ENCODE data around the gene PNKP. TPM values are rescaled to one million over a fixed set of nuclear protein-coding genes. Genes with fewer than 3 reads are reported as not detected.

PNKP gene
- total and polyA plus RNA-seq, 9 of the 15 experiments (the other 6 are each of a cell fraction or from before 2014, with no cell fraction given) = 2.8 to 85.4 (median 25.3) TPM

- ATAC-seq = no peak
- WGBS (ENCODE audit: insufficient coverage, low coverage, missing lambda C conversion rate) = 75% methylated on average over 12 of the region's 13 CpGs
- DNase-seq (ENCODE audit: extremely low read depth in 1 of 4, low spot score in 3 of 4) = no peak
- in situ Hi-C loops (cut with MboI) = no loop called here
- peak overlapping the region in 1 of 2 experiments; percentile 19; a peak in 2 of 4 replicates for H3K9ac ChIP-seq (ENCODE audit: insufficient read depth in 1 of 2, low read depth in 2 of 2, low read length in 2 of 2)
- no peak for FAIRE-seq
- BruUV-seq (replicated peaks) = no TSS peak
- peaks cover 4% of the 10 kb centered on the region for H3K9me1 ChIP-seq (ENCODE audit: control insufficient read depth, insufficient read depth, low read length)
- peaks cover 13 to 80% of the 10 kb centered on the region in 2 experiments; a peak in 4 of 5 replicates for H3K4me1 ChIP-seq (replicated peaks in 1 of 2; ENCODE audit: control insufficient read depth in 2 of 2, insufficient read depth in 2 of 2, low read length in 2 of 2)
- H3K9me3 ChIP-seq (replicated peaks; ENCODE audit: control insufficient read depth, insufficient read depth, low read depth, low read length) = no peaks in the 10 kb centered on the region
- H2AFZ ChIP-seq (ENCODE audit: low read depth, low read length) = no peak overlapping the region
- peaks cover 24% of the 10 kb centered on the region; the same call in 1 of the 2 replicates for H4K20me1 ChIP-seq (replicated peaks; ENCODE audit: control insufficient read depth, insufficient read depth, low read length)
- H3K36me3 ChIP-seq (ENCODE audit: control insufficient read depth, insufficient read depth, low read length) = peaks cover 87% of the 10 kb centered on the region
- no peak overlapping the region for H3K4me3 ChIP-seq
- intact Hi-C loops (cut with micrococcal nuclease) = no loop called here
- H3K4me2 ChIP-seq (ENCODE audit: insufficient read depth, low read length) = no peak overlapping the region
- peaks cover 28% of the 10 kb centered on the region for H3K79me2 ChIP-seq (ENCODE audit: control insufficient read depth, insufficient read depth, low read length)
- ChIA-PET CTCF (ENCODE audit: low intra/inter-chr PET ratio) (no interaction called here), POLR2A (interaction anchor here (0.5 to 1.3 kb wide), 2 partner anchors 9 to 336 kb away, joined by 3 to 6 read pairs; no protein-coding TSS in a partner anchor)
- no peak overlapping the region for H3K27ac ChIP-seq (ENCODE audit: extremely low read depth, low read depth, low read length)
- H3K27me3 ChIP-seq (ENCODE audit: control insufficient read depth in 2 of 2, insufficient read depth in 2 of 2, low read length in 2 of 2) = no peaks in the 10 kb centered on the region
- TF ChIP-seq ZNF436 (CRISPR knock-in tag; IDR thresholded peaks at IDR 0.05) (no peak), ETV5 (CRISPR knock-in tag; IDR thresholded peaks at IDR 0.05; ENCODE audit: low read depth) (no peak), SIX5 (IDR thresholded peaks at IDR 0.05; ENCODE audit: borderline replicate concordance in 1 of 2, insufficient read depth in 1 of 2, low read depth in 1 of 2, low read length in 2 of 2) (no peak), RBM22 (IDR thresholded peaks at IDR 0.05; ENCODE audit: low read depth, low read length, poor library complexity, severe bottlenecking) (peak; percentile 8), RAD21 (CRISPR knock-in tag; conservative IDR thresholded peaks at IDR 0.05 in 1 of 2, IDR thresholded peaks at IDR 0.05 in 1 of 2) (no peak), BRD9 (IDR thresholded peaks at IDR 0.05; ENCODE audit: low read depth, partially characterized antibody) (no peak), SETDB1 (IDR thresholded peaks at IDR 0.05; ENCODE audit: low read length) (no peak), DNMT1 (IDR thresholded peaks at IDR 0.05) (no peak), ZNF507 (tag; conservative IDR thresholded peaks at IDR 0.05) (no peak), ZNF224 (CRISPR knock-in tag; IDR thresholded peaks at IDR 0.05) (no peak), SNAPC5 (CRISPR knock-in tag; IDR thresholded peaks at IDR 0.05) (no peak), SUPT5H (IDR thresholded peaks at IDR 0.05) (0 out of 2 replicates have a peak, but pooled peaks have one; percentile 19), NR2F6 (CRISPR knock-in tag; IDR thresholded peaks at IDR 0.05) (no peak), ATF3 (IDR thresholded peaks at IDR 0.05) (no peak), ATF3 (CRISPR knock-in tag; conservative IDR thresholded peaks at IDR 0.05) (no peak), HDAC1 (IDR thresholded peaks at IDR 0.05) (no peak), FOXJ2 (tag; IDR thresholded peaks at IDR 0.05) (no peak), YBX1 (IDR thresholded peaks at IDR 0.05) (no peak)
Measured at GRCh38 chr19:49861107-49861506, 6.3 kb downstream of the PNKP start.
